DND-41 (cell line): ENCODE measurements around the gene TAPT1.

Experiments used
- ATAC-seq: fragments of 200-7000 bp; cut with Tn5 transposase; 3 replicates; pipeline ENCODE4 v1.9.1; 2021; ENCODE audit warnings: low read depth; ENCODE audit not compliant: insufficient read depth
- DNase-seq: peaks from one replicate; pipeline ENCODE4 v3.0.0-alpha.2; 2020
- H2AFZ ChIP-seq: 2 replicates; pipeline ENCODE4 v1.6.0; 2012; ENCODE audit warnings: low read depth, low read length
- H3K27ac ChIP-seq: 2 replicates; pipeline ENCODE4 v1.5.1; 2012; ENCODE audit warnings: low read length, inconsistent platforms
- H3K27me3 ChIP-seq: fragments of 200-600 bp; sonication (generic); 2 replicates; pipeline ENCODE4 v1.6.0; 2012; ENCODE audit warnings: low read length, mild to moderate bottlenecking, inconsistent platforms; ENCODE audit not compliant: insufficient read depth, poor library complexity
- H3K36me3 ChIP-seq: 2 replicates; pipeline ENCODE4 v1.5.1; 2012; ENCODE audit warnings: low read length, inconsistent platforms; ENCODE audit not compliant: insufficient read depth
- H3K4me1 ChIP-seq: 2 replicates; pipeline ENCODE4 v1.5.1; 2012; ENCODE audit warnings: mild to moderate bottlenecking, low read length; ENCODE audit not compliant: insufficient read depth
- H3K4me2 ChIP-seq: 2 replicates; pipeline ENCODE4 v1.6.0; 2012; ENCODE audit warnings: mild to moderate bottlenecking, moderate library complexity, low read length, inconsistent platforms; ENCODE audit not compliant: insufficient read depth
- H3K4me3 ChIP-seq, 2 experiments: fragments of 200-600 bp in 1 of 2; shearing (Covaris generic) in 1 of 2; 2 replicates each; pipeline ENCODE4 v1.5.1; 2012 to 2016; ENCODE audit warnings: inconsistent platforms in 2 of 2, low read length in 2 of 2, mild to moderate bottlenecking in 2 of 2, low read depth in 1 of 2, moderate library complexity in 1 of 2
- H3K79me2 ChIP-seq: 2 replicates; pipeline ENCODE4 v1.6.0; 2012; ENCODE audit warnings: low read length, inconsistent platforms; ENCODE audit not compliant: insufficient read depth
- H3K9ac ChIP-seq: 2 replicates; pipeline ENCODE4 v1.6.0; 2012; ENCODE audit warnings: low read depth, mild to moderate bottlenecking, inconsistent platforms, low read length, moderate library complexity
- H3K9me3 ChIP-seq: 2 replicates; pipeline ENCODE4 v1.5.1; 2012; ENCODE audit warnings: low read length, moderate library complexity, mild to moderate bottlenecking, inconsistent platforms; ENCODE audit not compliant: insufficient read depth, severe bottlenecking
- H4K20me1 ChIP-seq: 2 replicates; pipeline ENCODE4 v1.6.0; 2012; ENCODE audit warnings: low read length; ENCODE audit not compliant: insufficient read depth
- EZH2 ChIP-seq: IDR thresholded peaks from 3 replicates; pipeline ENCODE4 v1.6.1; 2012; ENCODE audit warnings: borderline replicate concordance, low read depth, mild to moderate bottlenecking, moderate library complexity, low read length, inconsistent platforms; ENCODE audit not compliant: severe bottlenecking
- TF ChIP-seq, protein P1 (sequence below): IDR thresholded peaks from 2 replicates; pipeline ENCODE4 v1.5.1; 2012; ENCODE audit warnings: borderline replicate concordance, low read length, moderate library complexity, mild to moderate bottlenecking; ENCODE audit not compliant: poor library complexity, severe bottlenecking; ENCODE audit errors: extremely low read depth

TAPT1 gene

GRCh38 chr4:16204505-16204904 is 21.8 kb downstream of the TAPT1 start:
- Histone ChIP-seq H3K9me3 (no peaks in the 10 kb centered on the region), H3K9ac (no peak overlapping the region), H3K4me3 (no peak overlapping the region), H3K4me1 (no peaks in the 10 kb centered on the region), H3K79me2 (peaks cover 36% of the 10 kb centered on the region), H3K36me3 (peaks cover 49% of the 10 kb centered on the region), H2AFZ (no peak overlapping the region), H4K20me1 (peaks cover 19% of the 10 kb centered on the region; the same call in 1 of the 2 replicates), H3K27me3 (no peaks in the 10 kb centered on the region), H3K27ac (no peak overlapping the region), H3K4me2 (no peak overlapping the region)
- ATAC-seq (no peak), DNase-seq (no peak)
- TF ChIP-seq, protein P1, sequence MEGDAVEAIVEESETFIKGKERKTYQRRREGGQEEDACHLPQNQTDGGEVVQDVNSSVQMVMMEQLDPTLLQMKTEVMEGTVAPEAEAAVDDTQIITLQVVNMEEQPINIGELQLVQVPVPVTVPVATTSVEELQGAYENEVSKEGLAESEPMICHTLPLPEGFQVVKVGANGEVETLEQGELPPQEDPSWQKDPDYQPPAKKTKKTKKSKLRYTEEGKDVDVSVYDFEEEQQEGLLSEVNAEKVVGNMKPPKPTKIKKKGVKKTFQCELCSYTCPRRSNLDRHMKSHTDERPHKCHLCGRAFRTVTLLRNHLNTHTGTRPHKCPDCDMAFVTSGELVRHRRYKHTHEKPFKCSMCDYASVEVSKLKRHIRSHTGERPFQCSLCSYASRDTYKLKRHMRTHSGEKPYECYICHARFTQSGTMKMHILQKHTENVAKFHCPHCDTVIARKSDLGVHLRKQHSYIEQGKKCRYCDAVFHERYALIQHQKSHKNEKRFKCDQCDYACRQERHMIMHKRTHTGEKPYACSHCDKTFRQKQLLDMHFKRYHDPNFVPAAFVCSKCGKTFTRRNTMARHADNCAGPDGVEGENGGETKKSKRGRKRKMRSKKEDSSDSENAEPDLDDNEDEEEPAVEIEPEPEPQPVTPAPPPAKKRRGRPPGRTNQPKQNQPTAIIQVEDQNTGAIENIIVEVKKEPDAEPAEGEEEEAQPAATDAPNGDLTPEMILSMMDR = no peak
- no peak for TF ChIP-seq EZH2

GRCh38 chr4:16203083-16203482 is 23.2 kb downstream of the TAPT1 start:
- Histone ChIP-seq H2AFZ (no peak overlapping the region), H4K20me1 (peaks cover 19% of the 10 kb centered on the region; the same call in 1 of the 2 replicates), H3K79me2 (peaks cover 25% of the 10 kb centered on the region), H3K4me1 (no peaks in the 10 kb centered on the region), H3K9me3 (no peaks in the 10 kb centered on the region), H3K27ac (no peak overlapping the region), H3K27me3 (no peaks in the 10 kb centered on the region), H3K4me3 (no peak overlapping the region), H3K4me2 (no peak overlapping the region), H3K9ac (no peak overlapping the region), H3K36me3 (peaks cover 43% of the 10 kb centered on the region)
- no peak for ATAC-seq
- no peak for DNase-seq
- no peak for TF ChIP-seq EZH2
- TF ChIP-seq, protein P1 = no peak

GRCh38 chr4:16202598-16202997 is 23.7 kb downstream of the TAPT1 start:
- DNase-seq = no peak
- no peak overlapping the region for H3K27ac ChIP-seq
- H3K4me2 ChIP-seq = no peak overlapping the region
- no peak overlapping the region for H2AFZ ChIP-seq
- peaks cover 45% of the 10 kb centered on the region for H3K36me3 ChIP-seq
- H3K9ac ChIP-seq = no peak overlapping the region
- peaks cover 19% of the 10 kb centered on the region; the same call in 1 of the 2 replicates for H4K20me1 ChIP-seq
- H3K9me3 ChIP-seq = no peaks in the 10 kb centered on the region
- peaks cover 25% of the 10 kb centered on the region for H3K79me2 ChIP-seq
- H3K4me3 ChIP-seq = no peak overlapping the region
- no peaks in the 10 kb centered on the region for H3K27me3 ChIP-seq
- H3K4me1 ChIP-seq = no peaks in the 10 kb centered on the region
- TF ChIP-seq EZH2 = no peak
- TF ChIP-seq, protein P1 = no peak
- ATAC-seq = no peak

GRCh38 chr4:16199093-16199492 is 27.2 kb downstream of the TAPT1 start:
- Histone ChIP-seq H3K36me3 (peaks cover 36% of the 10 kb centered on the region), H4K20me1 (peaks cover 4% of the 10 kb centered on the region; the same call in 1 of the 2 replicates), H3K4me1 (no peaks in the 10 kb centered on the region), H3K79me2 (peaks cover 10% of the 10 kb centered on the region), H3K9ac (no peak overlapping the region), H3K4me3 (no peak overlapping the region), H3K27ac (no peak overlapping the region), H3K27me3 (no peaks in the 10 kb centered on the region), H2AFZ (no peak overlapping the region), H3K4me2 (no peak overlapping the region), H3K9me3 (no peaks in the 10 kb centered on the region)
- TF ChIP-seq, protein P1 = peak; percentile 45
- TF ChIP-seq EZH2 = no peak
- ATAC-seq (peak; percentile 48; the same call in 1 of the 3 replicates), DNase-seq (no peak)
